HG03575 (cell line): ENCODE data around the gene ARFGAP3.
"Not testable (repeated sequence)": the region's sequence is repeated elsewhere in the genome, so short reads cannot be mapped to it uniquely, and the experiment has no call there.

Experiments
- ATAC-seq: cut with Tn5 transposase; IDR thresholded peaks from one replicate; pipeline ENCODE4 v1.9.1; 2021; ENCODE audit not compliant: unreplicated experiment, insufficient number of reproducible peaks, low FRiP score; ENCODE audit errors: extremely low read depth

Gene ARFGAP3

DNA sequence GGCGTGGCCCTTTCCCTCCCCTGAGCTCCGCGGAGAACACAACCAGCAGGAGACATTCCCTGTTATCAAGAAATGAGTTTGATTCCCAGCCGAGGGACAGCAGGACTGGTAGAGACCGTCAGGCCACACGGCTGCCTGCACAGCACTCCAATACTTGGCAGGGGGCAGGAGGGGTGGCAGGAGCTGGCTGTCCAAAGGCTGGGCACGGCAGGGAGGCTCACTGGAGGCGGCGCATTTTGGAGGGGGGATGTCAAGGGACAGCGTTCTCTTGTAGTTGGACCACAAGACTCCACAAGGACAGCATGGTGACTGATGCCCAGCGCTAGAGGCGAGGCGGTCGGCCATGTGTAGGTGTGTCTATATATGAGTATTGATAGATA lies 69.7 kb downstream of the ARFGAP3 start:
- no peak for ATAC-seq

DNA sequence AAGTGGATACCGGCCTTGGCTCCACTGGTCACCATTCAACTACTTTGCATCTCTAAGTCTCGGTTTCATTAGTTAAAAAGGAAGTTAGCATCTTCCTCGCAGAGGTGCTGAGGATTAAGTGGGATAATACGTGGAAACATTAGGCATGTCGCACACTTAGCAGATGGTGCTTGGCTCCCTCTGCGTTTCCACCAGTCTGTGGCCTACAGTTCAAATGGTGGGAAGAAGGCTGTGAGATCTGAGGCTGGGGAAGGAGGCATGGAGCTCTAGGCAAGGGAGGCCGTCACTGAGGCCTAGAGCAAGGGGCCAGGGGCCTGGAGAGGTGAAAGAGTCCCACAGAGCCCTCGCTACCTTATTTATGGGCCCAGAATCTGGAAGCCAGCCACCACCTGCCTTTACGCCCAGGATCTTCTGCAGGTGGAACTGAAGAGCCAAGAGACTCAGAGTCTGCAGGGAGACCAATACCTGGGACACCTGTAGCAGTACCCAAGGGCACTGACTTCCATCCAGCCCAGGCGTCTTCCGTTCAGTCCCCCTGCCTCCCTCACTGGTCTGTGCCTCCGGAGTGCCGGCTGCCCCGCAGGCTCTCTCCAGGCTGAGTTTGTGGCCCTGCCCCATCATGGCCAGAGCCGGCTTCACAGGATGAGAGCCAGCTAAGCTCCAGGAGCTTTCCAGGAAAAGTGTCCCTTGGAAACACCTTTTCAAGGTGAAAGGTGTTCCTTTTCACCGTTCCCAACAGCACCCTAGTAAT lies 70.3 kb downstream of the ARFGAP3 start:
- no peak for ATAC-seq

DNA sequence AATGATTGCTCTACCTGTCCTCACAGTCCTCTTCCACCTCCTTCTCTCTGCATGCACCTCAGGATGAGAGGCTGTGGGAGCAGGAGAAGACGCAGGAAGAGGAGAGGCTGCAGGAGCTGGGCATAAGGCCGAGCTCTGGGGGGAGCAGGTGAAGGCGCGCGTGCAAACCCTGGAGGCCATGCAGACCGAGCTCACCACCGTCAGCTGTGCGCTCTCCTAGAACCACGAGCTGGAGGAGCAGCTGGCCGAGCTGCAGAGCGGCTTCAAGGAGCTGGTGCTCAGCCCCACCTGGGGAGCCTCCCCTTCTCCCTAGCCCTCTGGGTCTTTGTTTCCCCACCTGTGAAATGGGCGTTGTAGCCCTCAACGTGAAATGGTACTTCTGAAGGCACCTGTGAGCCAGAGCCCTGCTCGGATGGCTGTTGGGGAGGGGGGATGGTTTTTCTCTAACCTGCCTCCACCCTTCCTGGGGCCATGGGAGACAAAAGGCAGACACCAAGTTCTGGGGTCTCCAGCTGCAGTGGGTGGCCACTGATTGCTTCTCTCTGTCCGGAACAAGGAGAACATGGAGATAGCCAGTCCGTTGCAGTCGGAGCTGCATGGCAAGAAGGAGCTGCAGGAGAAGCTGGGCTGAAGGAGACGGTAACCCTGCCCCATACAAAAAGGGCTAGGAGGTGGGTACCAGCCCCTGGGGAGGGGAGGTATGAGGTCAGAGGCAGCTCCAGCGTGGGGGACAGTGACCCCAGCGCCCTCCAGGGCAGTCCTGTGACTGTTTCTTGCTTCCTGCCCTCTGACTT lies 71.2 kb downstream of the ARFGAP3 start:
- no peak for ATAC-seq

DNA sequence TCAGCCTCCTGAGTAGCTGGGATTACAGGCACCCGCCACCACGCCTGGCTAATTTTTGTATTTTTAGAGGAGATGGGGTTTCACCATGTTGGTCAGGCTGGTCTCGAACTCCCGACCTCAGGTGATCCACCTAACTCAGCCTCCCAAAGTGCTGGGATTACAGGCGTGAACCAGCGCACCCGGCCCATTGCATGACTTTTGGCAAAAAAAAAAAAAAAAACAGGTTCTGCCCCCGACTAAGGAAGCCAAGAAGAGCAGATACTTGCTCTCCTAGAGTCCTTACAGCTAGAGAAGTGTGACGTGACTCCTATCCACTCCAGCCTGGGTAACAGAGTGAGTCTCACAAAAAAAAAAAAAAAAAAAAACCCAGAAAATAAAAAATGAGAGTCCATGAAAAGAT lies 74.8 kb downstream of the ARFGAP3 start:
- not testable (repeated sequence) for ATAC-seq

DNA sequence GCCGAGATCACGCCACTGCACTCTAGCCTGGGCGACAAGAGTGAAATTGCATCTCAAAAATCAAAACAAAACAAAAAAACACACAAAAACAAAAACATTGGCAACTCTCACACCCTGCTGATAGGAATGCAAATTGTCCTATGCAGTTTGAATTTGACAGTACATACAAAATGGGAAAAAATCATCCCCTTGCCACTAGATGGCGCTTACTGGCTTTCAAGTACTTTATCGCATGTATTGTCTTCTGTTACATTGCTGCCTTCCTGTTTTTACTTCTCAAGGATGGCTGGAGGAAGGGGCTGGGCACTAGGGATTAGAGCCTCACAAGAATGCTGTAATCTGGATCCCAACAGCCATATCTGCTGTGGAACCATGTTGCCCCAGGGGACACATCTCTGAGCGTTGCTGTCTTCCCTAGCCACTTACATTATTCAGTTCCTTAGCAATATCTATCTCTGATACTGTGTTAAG lies 77.0 kb downstream of the ARFGAP3 start:
- no peak for ATAC-seq

DNA sequence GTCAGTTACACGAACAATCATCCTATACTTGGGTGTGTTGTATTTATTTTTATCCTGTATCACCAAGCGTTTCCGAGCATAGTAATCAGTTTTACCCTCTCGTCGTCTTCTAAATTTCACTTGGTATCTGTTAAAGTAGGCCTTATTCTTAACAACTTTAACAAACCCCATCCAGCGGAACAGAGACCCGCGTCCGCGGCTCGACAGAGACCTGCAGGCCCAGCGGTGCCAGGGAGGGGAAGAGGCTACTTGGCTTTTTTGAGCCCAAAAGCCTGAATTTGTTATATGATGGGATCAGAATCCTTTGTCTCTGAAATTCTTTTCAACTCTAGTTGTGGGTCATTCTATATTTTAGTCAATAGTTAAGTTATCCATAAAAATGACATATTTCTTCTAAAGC lies 79.9 kb downstream of the ARFGAP3 start:
- no peak for ATAC-seq

DNA sequence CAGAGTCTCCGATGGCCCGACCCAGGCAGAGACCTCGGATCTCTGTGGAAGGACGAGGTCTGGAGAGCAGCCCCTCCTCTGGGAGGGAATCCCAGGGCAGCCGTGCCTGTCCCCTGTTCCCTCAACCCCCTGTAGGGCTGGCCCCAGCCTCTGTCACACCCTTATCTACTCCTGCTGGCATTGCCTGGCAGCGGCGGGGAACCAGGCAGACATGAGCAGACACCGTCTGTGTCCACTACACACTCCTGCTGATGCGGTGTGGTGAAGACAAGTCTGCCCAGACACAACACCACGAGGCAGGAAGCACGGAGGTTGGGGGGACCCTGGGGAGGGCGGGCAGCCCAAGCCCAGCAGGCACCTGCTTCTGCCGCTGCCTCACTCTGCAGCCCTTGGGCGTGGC lies 83.9 kb downstream of the ARFGAP3 start:
- no peak for ATAC-seq

DNA sequence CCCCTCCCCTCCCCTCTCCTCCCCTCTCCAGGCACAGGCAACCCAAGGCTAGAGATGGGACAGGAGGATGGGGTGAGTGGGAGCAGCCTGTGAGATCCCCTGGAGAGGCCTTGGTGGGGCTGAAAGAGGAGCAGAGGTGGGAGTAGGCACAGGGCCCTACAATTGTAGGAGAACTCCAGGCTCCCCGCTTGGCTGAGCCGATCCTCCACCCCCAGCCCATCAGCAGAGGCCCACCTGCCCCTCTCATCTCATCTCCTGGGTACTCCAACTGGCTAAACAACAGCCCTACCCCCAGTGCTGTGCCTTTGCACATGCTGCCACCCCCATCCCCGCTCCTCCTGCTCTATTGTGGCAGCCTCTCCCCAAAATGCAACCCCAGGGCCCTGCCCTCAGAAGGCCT lies 84.4 kb downstream of the ARFGAP3 start:
- no peak for ATAC-seq

DNA sequence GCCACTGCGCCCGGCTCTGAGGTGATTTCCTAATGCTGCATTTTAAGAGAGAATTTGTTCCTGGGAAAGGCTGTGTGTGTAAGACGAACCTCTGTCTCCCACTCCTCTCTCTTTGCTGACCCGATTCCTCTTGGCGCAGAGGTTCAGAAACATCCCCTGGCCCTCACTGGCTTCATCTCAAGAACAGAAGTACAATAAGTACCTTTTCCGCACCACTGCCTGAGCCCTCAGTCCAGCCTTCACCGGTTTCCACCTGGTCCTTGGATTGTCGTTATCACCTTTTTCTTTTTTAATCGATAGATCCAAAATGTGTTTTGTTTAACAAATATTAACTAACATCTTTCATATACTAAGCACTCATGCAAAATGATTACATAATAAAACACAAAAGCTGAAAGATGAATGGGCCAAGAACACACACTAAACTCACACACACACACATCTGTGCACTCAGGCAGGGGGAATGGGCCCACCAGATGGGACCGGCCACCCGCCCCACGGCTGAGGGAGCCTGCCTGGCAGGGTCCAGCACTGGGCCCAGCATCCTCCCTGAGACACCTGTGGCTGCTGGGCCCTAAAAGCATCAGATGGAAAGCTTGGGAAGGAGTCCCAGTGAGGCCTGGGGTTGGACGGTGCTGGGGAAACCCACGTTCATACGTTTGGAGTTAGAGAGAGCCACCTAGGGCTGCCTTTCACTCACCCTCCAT lies 86.0 kb downstream of the ARFGAP3 start:
- ATAC-seq = no peak

DNA sequence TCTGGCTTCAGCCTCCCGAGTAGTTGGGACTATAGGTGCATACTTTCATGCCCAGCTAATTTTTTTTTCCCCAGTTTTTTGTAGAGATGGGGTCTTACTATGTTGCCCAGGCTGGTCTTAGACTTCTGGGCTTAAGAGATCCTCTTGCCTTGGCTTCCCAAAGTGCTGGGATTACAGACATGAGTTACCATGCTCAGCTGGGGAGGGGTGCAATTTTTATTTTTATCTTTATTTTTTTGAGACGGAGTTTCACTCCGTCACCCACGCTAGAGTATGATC lies 86.7 kb downstream of the ARFGAP3 start:
- no peak for ATAC-seq

DNA sequence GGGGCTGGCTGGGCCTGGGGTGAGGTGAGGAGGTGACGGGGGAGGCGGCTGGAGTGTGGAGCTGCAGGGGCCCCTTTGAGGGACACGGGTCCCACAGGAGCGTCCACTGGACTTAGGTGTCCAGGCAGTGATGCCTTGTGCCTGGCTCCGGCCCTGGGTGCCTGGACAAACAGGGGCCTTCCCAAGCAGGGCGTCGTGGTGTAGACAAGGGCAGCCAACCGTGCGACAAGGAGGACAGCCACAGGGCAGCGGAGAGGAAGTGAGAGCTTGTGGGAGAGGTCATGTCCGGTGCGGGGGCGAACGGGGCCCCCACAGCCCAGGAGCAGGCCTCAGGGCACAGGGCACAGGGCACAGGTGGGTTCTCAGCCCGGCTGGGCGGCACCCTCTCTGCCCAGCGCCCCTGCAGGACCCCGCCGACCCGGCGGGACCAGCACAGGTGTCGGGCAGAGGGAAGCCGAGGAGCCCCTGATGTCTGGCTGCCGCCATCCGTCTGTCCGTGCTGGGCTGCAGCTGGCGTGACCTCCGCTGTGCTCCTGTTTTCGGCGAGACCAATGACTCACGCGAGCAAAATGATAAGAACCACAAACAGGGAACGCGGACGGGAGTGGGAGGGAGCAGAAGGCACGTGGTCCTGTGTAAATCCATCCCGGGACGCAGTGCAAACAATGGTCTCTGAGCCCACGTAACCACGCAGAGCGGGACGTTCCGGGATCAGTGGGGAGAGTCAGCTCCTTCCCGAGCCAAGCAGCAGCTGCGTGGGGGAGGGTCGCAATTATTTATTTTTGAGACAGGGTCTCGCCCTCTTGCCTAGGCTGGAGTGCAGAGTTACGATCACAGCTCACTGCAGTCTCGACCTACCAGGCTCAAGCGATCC lies 87.3 kb downstream of the ARFGAP3 start:
- ATAC-seq = peak; percentile 51

DNA sequence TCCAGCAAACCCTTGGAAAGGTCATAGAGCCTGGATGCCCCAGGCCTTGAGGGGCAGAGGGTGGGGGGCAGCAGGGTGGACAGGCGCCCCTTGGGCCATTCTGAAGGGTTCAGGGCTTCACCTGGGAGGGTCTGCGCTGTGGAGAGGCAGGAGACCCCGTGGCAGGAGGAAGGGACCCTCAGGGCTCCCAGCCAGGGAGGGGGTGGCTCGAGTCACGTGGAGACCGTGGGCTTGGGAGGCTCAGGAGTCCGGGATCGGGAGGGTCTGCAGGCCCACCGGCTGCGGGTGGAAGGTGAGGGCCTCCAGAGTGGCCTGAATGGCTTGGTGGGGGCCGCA lies 87.9 kb downstream of the ARFGAP3 start:
- no peak for ATAC-seq

DNA sequence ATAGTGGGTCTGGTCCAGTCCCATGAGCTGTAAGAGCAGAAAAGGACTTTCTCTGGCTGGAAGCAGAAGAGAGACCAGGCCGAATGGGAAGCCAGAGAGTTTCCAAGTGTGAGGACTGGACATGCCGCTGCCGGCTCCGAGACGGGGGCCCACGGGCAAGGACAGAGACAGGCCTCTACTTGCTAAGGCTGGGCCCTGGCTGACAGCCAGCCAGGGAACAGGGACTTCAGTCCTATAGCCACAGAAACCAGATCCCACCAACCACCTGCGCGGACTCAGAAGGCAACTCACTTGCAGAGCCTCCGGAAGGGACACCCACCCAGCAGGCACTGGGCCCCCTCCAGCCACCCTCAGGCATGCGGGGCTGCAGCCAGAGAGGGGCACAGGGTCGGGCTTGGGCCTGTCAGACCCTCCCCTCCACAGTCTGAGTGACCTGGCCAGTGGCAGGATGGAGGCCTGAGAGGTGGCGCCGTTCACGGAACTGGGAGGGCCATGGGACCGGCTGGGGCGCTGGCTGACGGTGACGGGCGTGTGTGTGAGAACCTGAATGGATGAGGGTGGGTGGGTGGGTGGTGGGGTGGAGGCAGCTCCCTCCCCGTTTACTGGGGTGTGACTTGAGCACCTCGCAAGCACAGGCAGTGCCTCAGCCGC lies 88.6 kb downstream of the ARFGAP3 start:
- no peak for ATAC-seq

DNA sequence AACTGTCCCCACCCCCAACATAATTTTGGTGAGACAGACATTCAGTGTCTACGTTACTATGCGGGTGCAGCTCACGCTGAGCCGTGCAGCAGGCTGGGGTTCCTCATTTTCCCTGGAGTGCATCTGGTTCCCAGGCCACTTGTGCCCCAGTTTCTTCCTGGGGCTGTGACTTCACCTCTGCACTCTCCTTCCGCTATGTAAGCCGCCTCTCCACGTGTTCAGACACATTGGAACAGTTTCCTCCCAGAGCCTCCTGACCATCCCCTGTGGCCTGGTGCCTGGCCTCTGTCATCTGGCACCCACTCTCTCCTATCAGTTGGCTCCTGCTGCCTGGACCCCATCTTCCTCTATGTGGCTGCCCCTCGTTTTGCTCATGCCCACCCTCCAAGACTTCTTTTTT lies 90.2 kb downstream of the ARFGAP3 start:
- no peak for ATAC-seq

DNA sequence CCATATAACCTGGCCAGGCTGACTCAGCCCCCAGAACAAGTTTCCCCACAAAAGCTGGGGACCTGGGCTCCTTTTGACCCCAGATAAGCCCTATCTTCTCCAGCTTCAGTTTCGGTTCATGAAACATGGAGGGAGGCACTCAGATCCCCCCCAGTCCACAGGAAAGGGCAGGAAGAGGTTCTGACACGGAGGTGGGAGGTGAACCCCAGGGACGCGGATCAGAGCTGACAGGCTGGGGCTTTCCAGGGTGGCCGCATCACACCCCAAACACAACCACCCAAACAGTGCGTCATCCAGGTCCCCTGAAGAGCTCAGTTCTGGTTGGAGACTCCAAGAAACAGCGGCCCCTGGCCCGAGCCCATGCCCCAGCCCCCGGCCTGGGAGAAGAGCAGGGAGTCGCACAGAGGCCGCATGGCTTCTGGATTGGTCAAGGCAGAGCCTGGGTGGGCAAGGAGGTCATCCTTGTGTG lies 92.1 kb downstream of the ARFGAP3 start:
- ATAC-seq = no peak

DNA sequence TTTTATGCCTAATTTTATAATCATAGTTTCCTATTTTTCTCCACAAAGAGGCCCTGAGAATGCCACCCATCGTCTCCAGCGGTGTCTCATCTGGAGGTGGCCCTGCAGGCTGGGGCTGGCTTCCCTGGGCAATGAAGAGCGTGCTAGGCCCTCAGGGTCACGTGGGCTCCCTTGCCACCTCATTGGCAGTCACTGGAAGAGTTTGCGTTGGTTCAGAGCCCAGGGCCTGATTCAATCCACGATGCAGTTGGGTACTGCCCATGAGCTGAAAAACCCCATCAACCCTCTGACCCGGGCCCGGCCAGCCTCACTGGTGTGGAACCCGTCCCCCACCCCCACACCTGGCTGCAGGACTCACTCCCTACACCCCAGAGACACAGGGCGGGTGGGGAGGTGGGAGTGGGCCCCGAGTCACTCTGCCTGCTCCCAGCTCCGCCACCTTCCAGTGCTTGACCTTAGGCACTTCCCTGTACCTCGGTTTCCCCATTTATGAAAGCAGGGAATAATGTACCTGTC lies 93.0 kb downstream of the ARFGAP3 start:
- no peak for ATAC-seq

DNA sequence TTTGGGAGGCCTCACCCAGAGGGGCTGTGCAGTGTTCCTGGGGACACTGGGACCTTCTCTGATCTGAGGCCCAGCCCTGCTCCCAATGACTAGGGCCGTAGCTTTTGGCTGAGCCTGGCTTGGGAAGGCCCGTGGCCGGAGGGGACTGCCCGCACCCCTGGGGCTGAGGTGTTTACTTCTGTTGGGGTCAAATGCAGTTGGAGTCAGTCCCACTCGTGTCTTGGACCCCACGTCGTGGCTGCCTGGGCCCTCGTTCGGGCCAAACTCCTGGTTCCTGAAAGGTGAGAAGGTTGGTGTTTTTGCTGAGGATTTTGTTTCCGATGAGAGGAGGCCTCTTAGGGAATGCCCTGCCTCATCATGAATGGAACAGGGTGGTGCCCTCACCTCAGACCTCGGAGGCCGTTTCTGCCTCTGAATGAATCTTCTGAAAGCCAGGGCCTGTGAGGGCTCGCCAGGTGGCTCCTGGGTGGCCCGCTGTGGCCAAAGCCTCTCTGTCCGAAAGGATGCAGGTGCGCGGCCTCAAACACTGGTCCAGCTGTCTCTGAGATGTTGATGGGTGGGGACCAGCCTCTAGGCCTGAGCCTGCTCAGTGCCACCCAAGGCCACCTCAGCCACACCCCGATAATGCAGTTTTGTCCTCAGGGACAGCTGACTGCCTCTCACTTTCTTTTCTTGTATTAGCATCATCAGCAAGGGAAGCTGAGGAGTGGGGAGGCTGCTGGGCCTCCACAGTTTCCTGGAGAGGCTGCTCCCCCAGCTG lies 96.1 kb downstream of the ARFGAP3 start:
- ATAC-seq = no peak
